ENCODE results near the gene LRCOL1. TPM values are rescaled to one million over a fixed set of nuclear protein-coding genes. Genes with fewer than 3 reads are reported as not detected.

Gene LRCOL1
- total and polyA plus RNA-seq, 2 experiments from 2014 or later, result 1.7 TPM; not detected in 1

DNA sequence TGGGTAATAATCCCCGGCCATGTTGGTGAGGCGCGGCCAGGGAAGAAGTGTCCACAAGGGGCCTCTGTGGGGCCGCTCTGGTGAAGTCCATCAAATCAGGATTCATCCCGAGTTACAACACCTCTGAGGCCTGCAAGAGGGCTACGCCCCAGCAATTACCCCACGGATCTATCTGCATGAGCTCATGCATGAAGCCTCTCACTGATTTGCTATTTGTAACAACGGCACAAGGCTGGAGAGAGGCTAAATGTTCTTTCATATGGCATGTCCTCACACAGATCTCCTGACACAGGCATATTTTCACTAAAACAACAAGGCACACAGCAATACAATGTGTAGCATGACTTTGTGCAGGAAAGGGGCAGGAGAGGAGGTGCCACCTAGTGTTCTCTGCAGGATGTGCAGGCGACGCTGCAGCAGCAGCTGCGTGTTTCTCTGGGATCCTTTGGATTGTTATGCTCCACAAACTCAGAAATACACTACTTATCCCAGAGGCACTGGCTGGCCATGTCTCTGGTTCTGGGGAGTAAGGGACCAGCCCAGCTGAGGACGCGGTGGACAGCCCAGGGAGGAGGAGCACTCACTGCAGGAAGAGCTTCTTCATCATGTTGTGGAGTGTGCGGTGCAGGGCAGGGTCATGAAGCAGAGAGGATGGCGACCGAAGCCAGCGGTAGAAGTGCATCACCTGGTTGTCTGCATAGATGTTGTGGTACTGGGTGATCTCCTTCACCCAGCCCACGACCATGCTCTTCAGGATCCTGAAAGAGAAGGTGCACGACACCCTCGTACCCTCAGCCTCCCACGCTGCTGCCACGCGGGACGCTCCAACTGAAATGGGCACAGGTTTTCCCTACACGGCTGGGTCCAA, 28.4 kb upstream of the LRCOL1 start:
- no peak overlapping the region for H3K4me2 ChIP-seq
- no peak overlapping the region for H2AFZ ChIP-seq
- no peak for TF ChIP-seq EZH2 (IDR thresholded peaks at IDR 0.05; ENCODE audit: low read depth, unreplicated experiment)
- no peak for TF ChIP-seq NANOG (IDR thresholded peaks at IDR 0.05; ENCODE audit: borderline replicate concordance)
- no peak for TF ChIP-seq STAT1 (IDR thresholded peaks at IDR 0.05; ENCODE audit: unreplicated experiment)
- TF ChIP-seq ZNF114 (CRISPR knock-in tag; IDR thresholded peaks at IDR 0.05), result no peak
- TF ChIP-seq, protein P1, sequence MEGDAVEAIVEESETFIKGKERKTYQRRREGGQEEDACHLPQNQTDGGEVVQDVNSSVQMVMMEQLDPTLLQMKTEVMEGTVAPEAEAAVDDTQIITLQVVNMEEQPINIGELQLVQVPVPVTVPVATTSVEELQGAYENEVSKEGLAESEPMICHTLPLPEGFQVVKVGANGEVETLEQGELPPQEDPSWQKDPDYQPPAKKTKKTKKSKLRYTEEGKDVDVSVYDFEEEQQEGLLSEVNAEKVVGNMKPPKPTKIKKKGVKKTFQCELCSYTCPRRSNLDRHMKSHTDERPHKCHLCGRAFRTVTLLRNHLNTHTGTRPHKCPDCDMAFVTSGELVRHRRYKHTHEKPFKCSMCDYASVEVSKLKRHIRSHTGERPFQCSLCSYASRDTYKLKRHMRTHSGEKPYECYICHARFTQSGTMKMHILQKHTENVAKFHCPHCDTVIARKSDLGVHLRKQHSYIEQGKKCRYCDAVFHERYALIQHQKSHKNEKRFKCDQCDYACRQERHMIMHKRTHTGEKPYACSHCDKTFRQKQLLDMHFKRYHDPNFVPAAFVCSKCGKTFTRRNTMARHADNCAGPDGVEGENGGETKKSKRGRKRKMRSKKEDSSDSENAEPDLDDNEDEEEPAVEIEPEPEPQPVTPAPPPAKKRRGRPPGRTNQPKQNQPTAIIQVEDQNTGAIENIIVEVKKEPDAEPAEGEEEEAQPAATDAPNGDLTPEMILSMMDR (conservative IDR thresholded peaks at IDR 0.05; ENCODE audit: low read depth in 2 of 2), result peak; percentile 72 to 74
- Mint-ChIP-seq H3K4me3 (no peak overlapping the region), H3K36me3 (ENCODE audit: low read depth) (peaks cover 92% of the 10 kb centered on the region), H3K4me1 (no peaks in the 10 kb centered on the region), H3K27me3 (ENCODE audit: insufficient read depth, low read depth, poor library complexity) (peaks cover 20% of the 10 kb centered on the region), H3K27ac (no peak overlapping the region), H3K9me3 (no peaks in the 10 kb centered on the region)
- peaks cover 28% of the 10 kb centered on the region for H4K20me1 ChIP-seq (replicated peaks; ENCODE audit: insufficient read depth)
- ATAC-seq, result peak; percentile 75
- H3F3A ChIP-seq (replicated peaks; ENCODE audit: low read depth), result peaks cover 11% of the 10 kb centered on the region; the same call in 1 of the 2 replicates
- DNase-seq (ENCODE audit: low spot score), result peak; percentile 67
- no peaks in the 10 kb centered on the region for H3K9me2 ChIP-seq (ENCODE audit: insufficient read depth)
- 0 out of 2 replicates have a peak overlapping the region, but pooled peaks have one; percentile 50 for H3K27ac ChIP-seq (ENCODE audit: low read depth)
- no peaks in the 10 kb centered on the region for H3K27me3 ChIP-seq (ENCODE audit: insufficient read depth)
- no peaks in the 10 kb centered on the region for H3K79me2 ChIP-seq (replicated peaks; ENCODE audit: insufficient read depth)
- H3K36me3 ChIP-seq (ENCODE audit: insufficient read depth), result peaks cover 26% of the 10 kb centered on the region
- no peaks in the 10 kb centered on the region for H3K4me1 ChIP-seq (ENCODE audit: insufficient read depth)
- H3K4me3 ChIP-seq, result no peak overlapping the region

DNA sequence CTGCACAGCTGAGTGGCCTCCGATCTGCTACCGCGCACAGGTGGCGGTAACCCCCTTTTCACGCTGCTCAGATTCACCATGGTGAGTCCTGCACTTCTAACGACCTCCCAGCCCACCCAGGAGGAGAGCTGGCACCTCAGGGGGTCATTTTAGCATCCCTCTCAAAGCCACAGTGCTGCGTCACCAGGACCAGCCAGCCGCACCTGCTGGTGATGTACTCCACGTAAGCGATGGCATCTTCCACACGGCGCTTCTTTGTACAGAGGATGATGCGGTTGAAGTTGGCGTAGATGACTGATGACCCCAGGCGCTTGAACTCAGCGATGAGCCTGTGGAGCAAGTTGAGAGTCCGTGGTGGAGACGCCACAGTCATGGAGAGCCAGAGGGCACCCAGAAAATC, 27.4 kb upstream of the LRCOL1 start:
- H3K79me2 ChIP-seq (replicated peaks; ENCODE audit: insufficient read depth), result no peaks in the 10 kb centered on the region
- no peak overlapping the region for H3K4me2 ChIP-seq
- H3K9me2 ChIP-seq (ENCODE audit: insufficient read depth), result no peaks in the 10 kb centered on the region
- Mint-ChIP-seq H3K4me1 (no peaks in the 10 kb centered on the region), H3K27ac (no peak overlapping the region), H3K36me3 (ENCODE audit: low read depth) (peaks cover 92% of the 10 kb centered on the region), H3K9me3 (no peaks in the 10 kb centered on the region), H3K4me3 (no peak overlapping the region), H3K27me3 (ENCODE audit: insufficient read depth, low read depth, poor library complexity) (peaks cover 19% of the 10 kb centered on the region)
- H3K4me1 ChIP-seq (ENCODE audit: insufficient read depth), result no peaks in the 10 kb centered on the region
- H4K20me1 ChIP-seq (replicated peaks; ENCODE audit: insufficient read depth), result peaks cover 28% of the 10 kb centered on the region
- no peak overlapping the region for H3K4me3 ChIP-seq
- no peak overlapping the region for H2AFZ ChIP-seq
- H3K27me3 ChIP-seq (ENCODE audit: insufficient read depth), result no peaks in the 10 kb centered on the region
- TF ChIP-seq, protein P1 (conservative IDR thresholded peaks at IDR 0.05; ENCODE audit: low read depth in 2 of 2), result no peak
- TF ChIP-seq ZNF114 (CRISPR knock-in tag; IDR thresholded peaks at IDR 0.05), result no peak
- TF ChIP-seq JUNB (IDR thresholded peaks at IDR 0.05; ENCODE audit: unreplicated experiment), result no peak
- peaks cover 11% of the 10 kb centered on the region; the same call in 1 of the 2 replicates for H3F3A ChIP-seq (replicated peaks; ENCODE audit: low read depth)
- DNase-seq (ENCODE audit: low spot score) (no peak), ATAC-seq (no peak)
- H3K36me3 ChIP-seq (ENCODE audit: insufficient read depth), result peaks cover 34% of the 10 kb centered on the region
- H3K27ac ChIP-seq (ENCODE audit: low read depth), result 0 out of 2 replicates have a peak overlapping the region, but pooled peaks have one; percentile 50
